GF-D8 (cell line): ENCODE results near the gene CARD11.

ENCODE experiments used
- DNase-seq: peaks from one replicate; lab custom pipeline; 2025; lab: John Stamatoyannopoulos, UW

CARD11 gene

DNA sequence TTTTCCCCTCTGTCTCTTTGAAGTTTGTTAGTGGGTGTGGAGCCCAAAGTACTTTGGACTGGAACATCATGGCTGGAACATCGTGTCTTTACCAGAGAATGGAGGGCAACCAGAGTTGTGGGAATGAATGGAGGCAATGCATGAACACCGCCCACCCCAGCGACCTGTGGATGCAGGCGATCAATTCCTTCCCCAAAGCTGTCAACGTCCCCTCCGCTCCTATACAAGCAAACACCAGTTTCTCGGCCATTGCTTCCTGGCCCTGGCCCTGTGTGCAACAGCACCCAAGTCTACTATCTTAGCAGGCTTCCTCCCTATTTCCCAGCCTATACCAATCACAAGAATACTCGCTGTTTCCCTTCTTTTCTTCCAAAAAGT is 62.6 kb downstream of the CARD11 start:
- no peak for DNase-seq

DNA sequence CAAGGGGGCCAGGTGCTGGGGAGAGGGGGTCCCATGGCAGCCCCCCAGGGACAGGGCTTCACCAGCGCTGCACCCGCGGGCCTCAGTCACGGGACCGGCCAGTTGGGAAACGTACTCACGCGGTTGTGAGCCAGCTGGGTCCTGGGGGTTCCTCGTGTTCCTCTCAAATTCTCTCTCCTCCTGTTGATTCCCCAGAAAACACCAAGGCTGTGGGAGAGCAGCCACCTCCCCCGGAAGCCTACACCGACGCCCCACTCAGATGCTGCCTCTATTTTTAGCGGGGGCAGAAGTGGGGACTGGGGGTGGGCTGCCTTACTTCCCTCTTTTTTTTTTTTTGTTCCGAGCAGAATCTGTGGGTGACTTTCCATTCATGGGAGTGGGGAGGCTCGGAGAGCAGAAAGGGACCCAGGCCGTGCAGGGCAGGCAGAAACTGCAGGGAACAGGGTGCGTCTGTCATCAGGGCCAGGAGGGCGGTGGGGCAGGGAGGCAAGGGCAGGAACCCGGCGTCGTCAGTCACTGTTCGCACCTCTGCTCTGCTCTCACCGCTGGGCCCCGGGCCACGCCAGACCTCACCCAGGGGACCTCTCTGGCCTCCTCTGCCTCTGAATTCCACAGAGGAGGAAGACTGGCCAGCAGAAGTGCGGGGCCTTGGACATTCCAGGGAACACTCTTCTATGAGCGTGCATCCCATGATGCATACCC is 63.1 kb downstream of the CARD11 start:
- DNase-seq: no peak

DNA sequence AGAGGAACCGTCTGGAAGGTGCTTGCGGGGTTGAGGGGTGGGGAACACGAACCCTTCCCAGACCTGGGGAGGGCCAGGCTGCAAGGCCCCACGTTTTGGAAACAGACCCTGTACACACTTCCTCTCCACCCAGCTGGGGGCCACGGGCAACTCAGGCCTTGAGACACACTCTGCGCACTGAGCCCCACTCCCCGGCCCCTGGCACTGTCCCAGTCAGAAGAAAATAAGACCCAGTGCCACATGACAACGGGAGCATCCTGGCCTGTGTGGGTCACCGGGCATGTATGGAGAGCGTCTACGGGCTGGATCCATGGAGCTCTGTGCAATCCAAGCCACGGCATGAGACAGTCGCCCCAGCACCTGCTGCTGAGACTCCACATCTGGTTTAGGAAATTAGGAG is 63.7 kb downstream of the CARD11 start:
- DNase-seq: no peak

DNA sequence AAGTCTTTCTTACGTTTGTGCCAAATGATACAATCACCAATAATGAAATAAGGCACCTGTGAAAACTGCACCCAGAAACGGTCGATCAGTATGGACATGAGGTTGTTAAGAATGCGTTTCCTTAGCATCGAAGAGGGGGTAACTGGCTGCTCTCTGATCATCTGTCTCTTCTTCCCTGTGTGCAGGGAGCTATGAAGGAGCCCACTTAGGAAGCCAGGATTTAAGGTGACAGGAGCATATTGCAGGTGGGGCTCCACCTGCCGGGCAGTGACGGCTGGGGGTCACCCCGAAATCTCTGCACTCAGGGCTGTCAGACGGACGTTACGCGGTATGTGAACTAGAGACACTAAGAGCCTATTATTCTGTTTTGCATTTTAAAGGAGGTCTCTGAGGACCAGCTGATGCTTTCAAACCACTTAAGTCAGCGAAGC is 64.5 kb downstream of the CARD11 start:
- DNase-seq: no peak

DNA sequence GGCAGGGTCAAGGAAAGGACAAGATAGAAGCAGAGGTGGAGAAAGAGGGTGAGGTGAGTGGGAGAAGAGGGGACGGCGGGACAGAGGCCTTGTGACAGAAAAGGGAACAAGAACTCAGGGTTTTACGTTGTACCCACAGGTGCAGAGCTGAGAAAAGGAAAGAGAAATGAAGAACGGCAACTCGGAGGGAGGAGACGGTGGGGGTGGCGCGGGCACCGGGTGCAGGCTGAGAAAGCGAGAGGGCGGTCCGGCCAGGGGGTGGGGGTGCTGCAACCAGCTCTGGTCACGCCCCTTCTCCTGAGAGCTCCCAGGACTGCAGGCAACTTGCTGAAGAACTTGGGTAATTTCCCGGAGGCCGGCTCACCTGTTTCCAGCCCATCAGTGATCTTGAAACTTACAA is 65.3 kb downstream of the CARD11 start:
- DNase-seq: no peak

DNA sequence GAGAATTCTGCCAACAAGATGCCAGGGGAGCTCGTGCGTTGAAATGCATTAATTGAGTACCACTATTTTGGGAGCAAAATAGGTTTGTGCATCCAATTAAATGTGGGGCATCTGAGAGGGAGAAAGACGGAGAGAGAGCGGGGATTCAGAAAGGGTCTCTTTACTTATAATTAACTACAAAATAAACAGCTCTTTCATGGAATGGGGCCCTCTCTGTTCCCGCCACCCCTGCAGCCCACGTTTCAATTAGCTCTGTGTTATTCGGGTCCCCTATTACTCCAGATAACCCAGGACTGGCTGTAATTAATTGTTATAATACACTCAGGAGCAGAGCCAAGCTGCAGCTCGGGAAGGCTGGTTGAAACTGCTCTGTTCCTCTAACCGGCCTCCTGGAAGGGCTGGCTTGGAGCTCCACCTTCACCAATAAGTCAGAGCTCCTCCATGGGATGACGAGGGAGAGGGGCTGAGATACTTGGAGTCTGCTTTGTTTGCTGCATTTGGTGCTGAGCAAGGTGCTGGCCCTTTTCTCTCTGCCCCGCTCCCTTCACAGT is 67.8 kb downstream of the CARD11 start:
- DNase-seq: no peak

DNA sequence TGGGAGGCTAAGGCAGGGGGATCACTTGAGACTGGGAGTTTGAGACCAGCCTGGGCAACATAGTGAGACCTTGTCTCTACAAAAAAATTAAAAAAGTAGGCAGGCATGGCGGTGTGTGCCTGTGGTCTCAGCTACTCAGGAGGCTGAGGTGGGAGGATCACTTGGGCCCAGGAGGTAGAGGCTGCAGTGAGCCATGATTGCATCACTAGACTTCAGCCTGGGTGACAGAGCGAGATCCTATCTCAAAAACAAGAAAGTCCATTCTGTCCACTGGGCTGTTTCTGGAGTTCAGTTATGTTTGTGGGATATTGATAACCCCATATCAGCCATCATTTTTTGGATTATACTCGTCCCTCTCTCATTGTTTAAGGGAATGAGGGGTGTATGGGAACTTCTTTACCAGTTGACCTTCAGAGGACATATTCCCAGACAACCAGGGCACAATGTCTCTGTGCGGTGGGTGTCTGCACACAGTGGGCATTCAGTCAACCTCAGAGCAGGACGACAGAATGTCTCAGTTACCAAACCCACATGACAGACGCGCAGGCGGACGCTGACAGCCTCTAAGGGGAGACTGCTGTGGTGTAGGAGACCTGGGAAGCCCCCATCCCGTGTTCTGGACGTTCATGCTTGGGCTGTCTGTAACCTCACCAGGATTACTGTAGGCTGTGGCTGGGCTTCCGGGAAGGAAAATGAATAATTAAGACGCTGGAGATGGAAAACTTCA is 69.4 kb downstream of the CARD11 start:
- no peak for DNase-seq

DNA sequence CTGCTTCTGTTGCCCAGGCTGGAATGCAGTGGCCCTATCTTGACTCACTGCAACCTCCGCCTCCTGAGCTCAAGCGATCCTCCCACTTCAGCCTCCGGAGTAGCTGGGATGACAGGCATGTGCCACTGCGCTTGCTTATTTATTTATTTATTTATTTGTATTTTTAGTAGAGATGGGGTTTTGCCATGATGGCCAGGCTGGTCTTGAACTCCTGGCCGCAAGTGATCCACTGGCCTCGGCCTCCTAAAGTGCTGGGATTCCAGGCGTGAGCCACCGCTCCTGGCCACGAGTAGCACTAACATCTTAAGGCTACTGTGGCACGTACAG is 70.9 kb downstream of the CARD11 start:
- DNase-seq: no peak

DNA sequence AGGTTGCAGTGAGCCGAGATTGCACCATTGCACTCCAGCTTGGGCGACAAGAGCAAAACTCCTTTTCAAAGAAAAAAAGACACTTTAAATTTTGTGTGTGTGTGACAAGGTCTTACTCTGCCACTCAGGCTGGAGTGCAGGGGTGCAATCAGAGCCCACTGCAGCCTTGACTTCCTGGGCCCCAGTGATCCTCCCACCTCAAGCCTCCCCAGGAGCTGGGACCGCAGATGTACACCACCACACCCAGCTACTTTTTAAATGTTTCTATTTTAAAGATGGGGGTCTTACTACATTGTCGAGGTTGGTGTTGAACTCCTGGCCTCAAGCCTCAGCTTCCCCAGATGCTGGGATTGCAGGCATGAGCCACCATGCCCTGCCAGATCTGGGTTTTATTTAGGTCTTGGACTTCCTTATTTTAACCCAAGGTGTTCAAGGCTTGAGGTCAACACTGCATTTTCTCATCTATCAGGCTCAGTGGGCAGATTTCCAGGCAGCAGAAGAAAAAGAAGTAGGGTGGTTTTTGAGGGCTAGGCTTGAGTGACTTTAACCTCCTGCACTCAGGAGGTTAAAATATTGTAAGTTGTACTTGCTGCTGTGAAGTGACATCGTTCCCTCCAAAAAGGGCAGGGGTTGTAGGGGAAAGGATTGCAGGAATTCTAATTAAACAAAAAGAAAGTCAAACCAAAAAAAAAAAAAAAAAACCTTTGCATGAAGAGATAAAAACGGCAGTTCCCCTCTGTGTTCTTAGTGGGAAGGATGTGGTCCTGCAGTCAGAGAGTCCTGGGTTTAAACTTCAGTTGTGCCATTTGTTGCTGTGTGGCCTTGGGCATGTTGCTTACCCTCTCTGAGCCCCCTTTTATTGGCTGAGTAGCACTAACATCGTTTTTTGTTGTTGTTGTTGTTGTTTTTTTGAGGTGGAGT is 71.5 kb downstream of the CARD11 start:
- peak; percentile 31 for DNase-seq

DNA sequence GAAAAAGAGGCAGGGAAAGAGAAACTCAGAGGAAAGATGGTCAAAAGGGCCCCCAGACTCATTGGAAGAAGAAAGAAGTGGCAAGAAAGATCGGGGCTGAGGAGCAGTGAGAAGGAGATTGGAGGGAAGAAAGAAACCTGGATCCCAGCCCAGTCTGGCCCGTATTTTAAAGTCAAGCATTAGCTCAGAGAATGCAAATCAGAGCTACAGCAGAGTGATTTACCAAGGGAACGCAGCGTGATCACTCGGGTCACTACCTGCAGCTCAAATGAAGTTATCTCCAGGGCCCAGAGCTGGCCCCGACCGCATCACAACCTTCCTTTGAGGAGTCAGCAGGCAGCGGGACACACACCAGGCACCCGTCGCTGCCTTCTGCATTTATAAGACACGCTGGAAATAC is 72.8 kb downstream of the CARD11 start:
- DNase-seq: no peak

DNA sequence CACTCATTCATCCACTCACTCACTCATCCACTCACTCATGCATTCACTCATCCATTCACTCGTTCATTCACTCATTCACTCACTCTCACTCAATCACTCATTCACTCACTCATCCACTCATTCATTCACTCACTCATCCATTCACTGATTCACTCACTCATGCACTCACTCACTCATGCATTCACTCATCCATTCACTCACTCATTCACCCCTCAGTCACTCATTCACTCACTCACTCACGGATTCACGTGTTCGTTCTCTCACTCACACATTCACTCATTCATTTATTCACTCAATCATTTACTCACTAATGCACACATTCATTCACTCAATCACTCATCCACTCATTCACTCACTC is 73.4 kb downstream of the CARD11 start:
- DNase-seq: no peak

DNA sequence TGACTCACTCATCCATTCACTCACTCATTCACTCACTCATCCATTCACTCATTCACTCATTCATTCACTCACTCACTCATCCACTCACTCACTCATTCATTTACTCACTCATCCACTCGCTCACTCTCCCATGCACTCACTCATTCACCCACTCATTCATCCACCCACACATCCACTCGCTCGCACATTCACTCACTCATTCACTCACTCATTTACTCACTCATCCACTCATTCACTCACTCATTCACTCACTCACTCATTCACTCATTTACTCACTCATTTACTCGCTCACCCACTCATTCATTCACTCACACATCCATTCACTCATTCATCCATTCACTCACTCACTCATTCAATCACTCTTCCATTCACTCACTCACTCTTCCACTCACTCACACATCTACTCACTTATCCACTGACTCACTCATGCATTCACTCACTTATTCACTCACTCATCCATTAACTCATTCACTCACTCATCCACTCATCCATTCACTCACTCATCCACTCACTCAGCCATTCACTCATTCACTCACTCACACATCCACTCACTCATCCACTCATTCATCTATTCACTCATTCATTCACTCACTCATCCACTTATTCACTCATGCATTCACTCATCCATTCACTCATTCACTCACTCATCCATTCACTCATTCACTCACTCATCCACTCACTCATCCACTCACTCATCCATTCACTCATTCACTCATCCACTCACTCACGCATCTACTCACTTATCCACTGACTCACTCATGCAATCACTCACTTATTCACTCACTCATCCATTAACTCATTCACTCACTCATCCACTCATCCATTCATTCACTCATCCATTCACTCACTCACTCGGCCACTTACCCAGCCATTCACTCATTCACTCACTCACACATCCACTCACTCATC is 74.0 kb downstream of the CARD11 start:
- no peak for DNase-seq

DNA sequence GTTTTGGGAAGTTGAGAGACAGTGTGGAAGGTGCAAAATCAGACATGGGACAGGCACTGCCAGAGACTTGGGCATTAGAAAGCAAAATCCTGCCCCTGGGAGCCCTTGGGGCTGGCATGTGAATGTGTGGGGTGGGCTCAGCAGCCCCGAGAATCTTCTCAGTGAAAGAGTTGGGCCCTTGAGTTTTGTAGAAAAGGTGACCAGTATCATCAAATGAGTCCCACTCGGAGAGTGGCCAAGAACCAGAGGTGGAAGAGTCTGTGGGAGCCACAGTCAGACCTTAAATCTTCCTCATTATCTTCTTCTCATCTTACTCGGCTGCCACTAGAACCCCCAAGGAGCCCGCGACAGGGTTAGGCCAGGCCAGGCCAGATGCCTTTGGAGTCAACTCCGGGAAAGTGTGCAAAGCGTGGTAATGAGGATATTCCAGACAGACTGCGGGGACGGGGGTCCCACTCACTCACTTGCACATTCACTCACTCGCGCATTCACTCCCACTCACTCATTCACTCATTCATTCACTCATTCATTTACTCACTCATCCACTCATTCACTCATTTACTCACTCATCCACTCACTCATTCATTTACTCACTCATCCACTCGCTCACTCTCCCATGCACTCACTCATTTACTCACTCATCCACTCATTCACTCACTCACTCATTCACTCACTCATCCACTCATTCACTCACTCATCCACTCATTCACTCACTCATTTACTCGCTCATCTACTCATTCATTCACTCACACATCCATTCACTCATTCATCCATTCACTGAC is 74.9 kb downstream of the CARD11 start:
- no peak for DNase-seq

DNA sequence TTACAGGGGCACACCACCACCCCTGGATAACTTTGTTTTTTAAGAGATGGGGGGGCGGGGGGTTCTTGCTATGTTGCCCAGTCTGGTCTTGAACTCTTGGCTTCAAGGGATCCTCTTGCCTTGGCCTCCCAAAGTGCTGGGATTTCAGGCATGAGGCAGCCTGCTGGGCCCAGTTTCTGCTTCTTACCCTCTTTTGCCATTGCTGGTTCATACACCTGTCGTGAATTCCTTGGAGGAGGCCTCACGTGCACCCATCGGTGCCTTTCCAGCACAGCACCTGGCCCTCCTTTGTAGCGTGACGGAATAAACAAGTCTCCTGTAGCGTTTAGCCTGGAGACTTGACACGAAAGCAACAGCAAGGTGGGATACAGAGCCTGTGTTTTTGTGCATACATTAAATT is 75.5 kb downstream of the CARD11 start:
- no peak for DNase-seq

DNA sequence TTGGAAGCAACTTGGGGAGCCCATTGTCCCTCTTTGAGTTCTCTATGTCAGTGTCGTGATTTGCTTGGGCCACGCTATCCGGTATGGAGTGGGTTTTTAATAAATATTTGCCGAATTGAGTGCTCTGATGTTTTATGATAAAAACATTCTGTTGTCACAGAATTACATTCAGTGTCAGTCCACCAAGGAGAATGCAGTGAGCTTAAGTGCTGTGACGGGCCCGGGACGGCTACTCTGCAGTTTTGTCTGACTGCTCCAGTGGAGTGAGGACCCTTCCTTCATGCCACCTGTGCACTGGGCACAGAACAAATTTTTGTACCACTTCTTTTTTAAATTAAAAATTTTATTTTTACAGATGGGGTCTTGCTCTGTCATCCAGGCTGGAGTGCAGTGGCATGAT is 76.0 kb downstream of the CARD11 start:
- no peak for DNase-seq

DNA sequence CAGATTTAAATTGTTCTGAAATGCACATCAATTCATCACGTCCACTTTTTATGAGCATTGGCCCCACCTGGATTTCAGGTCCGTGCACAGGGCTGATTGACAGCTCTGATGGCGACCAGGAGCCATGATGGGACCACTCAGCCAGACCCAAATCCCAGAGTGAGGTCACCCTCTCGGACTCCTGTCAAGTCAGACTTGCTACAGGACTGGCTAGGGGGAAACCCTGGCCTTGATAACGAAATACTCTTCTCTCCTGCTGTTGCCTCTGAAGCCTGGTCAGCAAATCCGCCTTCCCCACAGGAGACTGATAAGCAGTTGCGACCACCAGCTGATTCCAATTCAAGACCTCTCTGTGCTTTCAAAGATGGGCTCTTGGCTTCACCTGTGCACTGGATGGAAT is 76.4 kb downstream of the CARD11 start:
- no peak for DNase-seq

DNA sequence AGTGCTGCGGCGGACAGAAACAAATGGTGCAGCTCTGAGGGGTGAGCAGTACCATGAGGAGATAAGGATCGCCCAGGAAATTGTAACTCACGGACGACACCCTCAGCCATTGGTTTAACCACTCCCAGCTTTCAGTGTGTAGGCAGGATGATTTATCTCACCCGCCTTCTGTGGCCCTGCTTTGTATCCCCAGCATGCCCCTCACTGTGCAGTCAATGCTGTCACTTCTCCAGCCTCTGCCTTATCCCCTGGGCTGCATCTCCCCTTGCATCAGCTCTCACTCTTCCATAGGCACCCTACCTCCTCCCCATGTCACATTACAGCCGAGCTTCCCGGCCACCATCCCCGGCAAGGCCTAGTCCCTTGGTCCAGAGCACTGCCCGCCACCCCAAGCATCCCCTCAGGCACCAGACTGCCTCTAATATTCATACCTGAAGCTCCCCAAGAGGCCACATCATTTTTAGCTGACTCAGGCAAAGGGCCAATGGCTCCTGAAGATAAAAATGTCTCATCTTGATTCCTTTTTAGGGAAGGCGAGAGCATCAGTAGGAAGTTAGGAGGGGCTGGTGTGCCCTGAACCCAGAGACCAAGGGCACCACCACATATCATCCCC is 77.1 kb downstream of the CARD11 start:
- DNase-seq: no peak

DNA sequence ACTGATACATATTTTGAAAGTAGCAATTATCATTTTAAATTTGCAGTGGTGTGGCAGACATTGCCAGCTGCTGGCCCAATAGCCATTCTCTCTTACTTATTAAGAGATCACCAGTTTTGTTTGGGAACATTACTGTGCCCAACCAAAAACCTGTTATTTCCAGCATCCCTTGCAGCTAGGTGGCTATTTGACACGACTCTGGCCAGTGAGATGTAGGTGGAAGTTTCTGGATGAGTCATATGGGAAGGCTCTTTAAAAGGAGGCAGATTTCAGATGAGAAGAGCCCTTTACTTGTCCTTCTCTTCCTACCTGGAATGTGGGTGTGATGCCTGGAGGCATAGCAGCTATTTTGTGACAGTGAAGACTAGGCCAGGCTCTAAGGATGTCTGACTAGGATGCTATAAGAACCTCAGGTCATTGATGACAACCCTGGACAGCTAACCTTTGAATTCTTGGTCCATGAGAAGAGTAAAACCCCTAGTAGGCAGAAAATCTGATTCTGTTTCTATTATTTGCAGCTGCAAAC is 77.9 kb downstream of the CARD11 start:
- no peak for DNase-seq

DNA sequence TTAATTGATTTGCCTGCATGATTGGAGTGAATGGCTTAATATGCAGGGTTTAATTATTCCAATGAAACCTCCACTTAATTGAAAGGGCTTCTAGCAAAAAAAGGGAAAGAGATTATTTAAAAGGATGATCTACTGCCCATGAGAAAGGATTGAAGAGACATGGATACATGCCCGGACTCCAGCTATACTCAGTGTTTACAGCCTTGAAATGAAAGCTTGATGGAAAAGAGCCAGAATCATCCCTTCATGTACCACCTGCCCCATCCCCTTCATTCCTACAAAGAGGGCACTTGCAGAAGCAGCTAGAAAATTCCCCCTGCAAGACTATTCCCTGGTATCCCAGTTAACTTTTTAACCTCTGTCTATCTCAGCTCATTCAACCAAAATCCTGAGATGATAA is 78.4 kb downstream of the CARD11 start:
- no peak for DNase-seq

DNA sequence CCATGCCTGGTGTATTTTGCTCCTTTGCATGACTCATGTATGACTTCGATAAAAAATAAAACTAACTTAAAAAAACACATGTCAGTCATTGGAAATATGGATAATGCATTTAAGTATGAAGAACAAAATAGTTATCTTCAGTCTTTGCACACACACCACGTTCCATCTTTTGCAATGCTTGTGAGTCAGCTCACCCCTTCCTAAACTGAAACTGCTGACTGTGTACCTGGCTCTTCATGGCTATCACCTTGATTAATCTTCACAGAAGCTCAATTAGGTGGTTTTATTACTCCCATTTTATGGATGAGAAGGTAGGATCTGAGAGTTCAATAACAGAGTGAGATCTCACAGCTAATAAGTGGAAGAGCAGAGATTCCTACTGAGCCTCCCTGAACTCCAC is 79.5 kb downstream of the CARD11 start:
- DNase-seq: no peak
